Measurements from ENCODE around the gene ADGRD1.

- TF ChIP-seq POLR2A (IDR thresholded peaks at IDR 0.05; ENCODE audit: low read depth, low read length) (no peak), POLR2AphosphoS5 (IDR thresholded peaks at IDR 0.05; ENCODE audit: low read depth, low read length) (no peak), SPI1 (IDR thresholded peaks at IDR 0.05; ENCODE audit: low read depth, low read length) (no peak), TAF1 (IDR thresholded peaks at IDR 0.05; ENCODE audit: low read depth, low read length) (no peak), PAX5 (IDR thresholded peaks at IDR 0.05; ENCODE audit: insufficient read depth, low read length, severe bottlenecking) (no peak)
Observed at GRCh38 chr12:131044760-131045381, 91.2 kb downstream of the ADGRD1 start.
